ENCODE results near the gene ASXL1. TPM values are rescaled to one million over a fixed set of nuclear protein-coding genes. Genes with fewer than 3 reads are reported as not detected.
"Not testable (repeated sequence)": the region's sequence is repeated elsewhere in the genome, so short reads cannot be mapped to it uniquely, and the experiment has no call there.

ASXL1 gene
- total and polyA plus RNA-seq, 10 donors, result 14.1 to 149 (median 96.8) TPM

DNA sequence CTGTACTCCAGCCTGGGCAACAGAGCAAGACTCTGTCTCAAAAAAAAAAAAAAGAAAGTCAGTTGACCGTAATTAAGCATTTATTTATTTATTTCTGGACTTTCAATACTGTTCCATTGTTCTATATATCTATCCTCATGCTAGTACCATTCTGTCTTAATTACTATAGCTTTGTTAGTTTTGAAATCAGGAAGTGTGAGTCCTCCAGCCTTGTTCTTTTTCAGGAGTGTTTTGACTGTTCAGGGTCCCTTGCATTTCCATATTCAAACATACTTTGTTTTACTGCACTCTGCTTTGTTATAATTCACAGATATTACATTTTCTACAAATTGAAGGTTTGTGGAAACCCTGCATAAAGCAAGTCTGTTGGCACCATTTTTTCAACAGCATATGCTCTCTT is 36.7 kb upstream of the ASXL1 start:
- Histone ChIP-seq H3K27ac (peak overlapping the region in 1 of 8 donors; percentile 24), H3K27me3 (replicated peaks in 1 of 7) (no peaks in the 10 kb centered on the region), H3K36me3 (peaks cover 0 to 75% (median 31%) of the 10 kb centered on the region in 6 donors), H3K4me1 (no peaks in the 10 kb centered on the region), H3K4me3 (no peak overlapping the region), H3K9me3 (no peaks in the 10 kb centered on the region)
- intact Hi-C loops (cut with DNase I; ENCODE audit: low total_unique reads), result no loop called here
- 70 to 85% (median 74%) methylated on average over 1 of the region's 1 CpG for WGBS, 5 donors
- TF ChIP-seq POLR2A (IDR thresholded peaks at IDR 0.05), result no peak
- TF ChIP-seq, protein P1, sequence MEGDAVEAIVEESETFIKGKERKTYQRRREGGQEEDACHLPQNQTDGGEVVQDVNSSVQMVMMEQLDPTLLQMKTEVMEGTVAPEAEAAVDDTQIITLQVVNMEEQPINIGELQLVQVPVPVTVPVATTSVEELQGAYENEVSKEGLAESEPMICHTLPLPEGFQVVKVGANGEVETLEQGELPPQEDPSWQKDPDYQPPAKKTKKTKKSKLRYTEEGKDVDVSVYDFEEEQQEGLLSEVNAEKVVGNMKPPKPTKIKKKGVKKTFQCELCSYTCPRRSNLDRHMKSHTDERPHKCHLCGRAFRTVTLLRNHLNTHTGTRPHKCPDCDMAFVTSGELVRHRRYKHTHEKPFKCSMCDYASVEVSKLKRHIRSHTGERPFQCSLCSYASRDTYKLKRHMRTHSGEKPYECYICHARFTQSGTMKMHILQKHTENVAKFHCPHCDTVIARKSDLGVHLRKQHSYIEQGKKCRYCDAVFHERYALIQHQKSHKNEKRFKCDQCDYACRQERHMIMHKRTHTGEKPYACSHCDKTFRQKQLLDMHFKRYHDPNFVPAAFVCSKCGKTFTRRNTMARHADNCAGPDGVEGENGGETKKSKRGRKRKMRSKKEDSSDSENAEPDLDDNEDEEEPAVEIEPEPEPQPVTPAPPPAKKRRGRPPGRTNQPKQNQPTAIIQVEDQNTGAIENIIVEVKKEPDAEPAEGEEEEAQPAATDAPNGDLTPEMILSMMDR (IDR thresholded peaks at IDR 0.05 in 8 of 11, conservative IDR thresholded peaks at IDR 0.05 in 3 of 11), result no peak
- no peak for TF ChIP-seq POLR2AphosphoS5 (IDR thresholded peaks at IDR 0.05)
- no peak for DNase-seq

DNA sequence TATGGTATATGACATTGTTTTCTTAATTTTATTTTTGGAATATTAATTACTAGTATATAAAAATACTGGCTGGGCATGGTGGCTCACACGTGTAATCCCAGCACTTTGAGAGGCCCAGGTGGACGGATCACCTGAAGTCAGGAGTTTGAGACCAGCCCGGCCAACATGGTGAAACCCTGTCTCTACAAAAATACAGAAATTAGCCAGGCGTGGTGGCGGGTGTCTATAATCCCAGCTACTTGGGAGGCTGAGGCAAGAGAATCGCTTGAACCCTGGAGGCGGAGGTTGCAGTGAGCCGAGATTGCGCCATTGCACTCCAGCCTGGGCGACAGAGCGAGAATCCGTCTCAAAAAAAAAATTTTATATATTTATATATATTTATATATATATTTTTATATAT is 35.9 kb upstream of the ASXL1 start:
- H3K4me3 ChIP-seq; intact Hi-C loops (cut with DNase I; ENCODE audit: low total_unique reads); H3K27ac ChIP-seq; H3K4me1 ChIP-seq; H3K27me3 ChIP-seq (replicated peaks in 1 of 7); H3K9me3 ChIP-seq; DNase-seq: not testable (repeated sequence)
- WGBS, 5 donors, result 96 to 99% (median 97%) methylated on average over 12 of the region's 12 CpGs
- H3K36me3 ChIP-seq, result peaks cover 0 to 75% (median 29%) of the 10 kb centered on the region in 6 donors

- H3K9me3 ChIP-seq; intact Hi-C loops (cut with DNase I; ENCODE audit: low total_unique reads); H3K27me3 ChIP-seq (replicated peaks in 1 of 7); DNase-seq; H3K27ac ChIP-seq; H3K4me1 ChIP-seq; H3K4me3 ChIP-seq: not testable (repeated sequence)
- peaks cover 0 to 75% (median 24%) of the 10 kb centered on the region in 6 donors for H3K36me3 ChIP-seq
- WGBS, 5 donors, result 90 to 96% (median 95%) methylated on average over 5 of the region's 5 CpGs
These were observed 34.4 kb upstream of the ASXL1 start for GRCh38 chr20:32323761-32324160.

GRCh38 chr20:32325706-32326503 is 32.2 kb upstream of the ASXL1 start:
- H3K27me3 ChIP-seq (replicated peaks in 1 of 7), result no peaks in the 10 kb centered on the region
- H3K27ac ChIP-seq, result no peak overlapping the region
- no peak overlapping the region for H3K4me3 ChIP-seq
- no peaks in the 10 kb centered on the region for H3K4me1 ChIP-seq
- no peaks in the 10 kb centered on the region for H3K9me3 ChIP-seq
- 83 to 87% (median 85%) methylated on average over 6 of the region's 6 CpGs for WGBS, 5 donors
- intact Hi-C loops (cut with DNase I; ENCODE audit: low total_unique reads), result no loop called here
- TF ChIP-seq POLR2AphosphoS5 (IDR thresholded peaks at IDR 0.05), result no peak
- TF ChIP-seq POLR2A (IDR thresholded peaks at IDR 0.05), result no peak
- TF ChIP-seq, protein P1 (IDR thresholded peaks at IDR 0.05 in 8 of 11, conservative IDR thresholded peaks at IDR 0.05 in 3 of 11), result no peak
- peaks cover 0 to 80% (median 27%) of the 10 kb centered on the region in 6 donors for H3K36me3 ChIP-seq
- DNase-seq, result no peak

GRCh38 chr20:32326504-32326845 is 31.7 kb upstream of the ASXL1 start:
- no peak overlapping the region for H3K27ac ChIP-seq

More at GRCh38 chr20:32326504-32326845, 31.7 kb upstream of the ASXL1 start:
- H3K36me3 ChIP-seq, result peaks cover 0 to 83% (median 32%) of the 10 kb centered on the region in 6 donors
- no peak overlapping the region for H3K4me3 ChIP-seq
- no peaks in the 10 kb centered on the region for H3K27me3 ChIP-seq (replicated peaks in 1 of 7)
- H3K4me1 ChIP-seq, result no peaks in the 10 kb centered on the region
- no peaks in the 10 kb centered on the region for H3K9me3 ChIP-seq
- 68 to 91% (median 83%) methylated on average over 1 of the region's 1 CpG for WGBS, 5 donors
- no peak for TF ChIP-seq POLR2AphosphoS5 (IDR thresholded peaks at IDR 0.05)
- TF ChIP-seq, protein P1 (IDR thresholded peaks at IDR 0.05 in 8 of 11, conservative IDR thresholded peaks at IDR 0.05 in 3 of 11), result no peak
- DNase-seq, result no peak
- intact Hi-C loops (cut with DNase I; ENCODE audit: low total_unique reads), result no loop called here
